Spleen (tissue), 11 donors: ENCODE measurements around the gene DPYSL5. TPM values are rescaled to one million over a fixed set of nuclear protein-coding genes. Genes with fewer than 3 reads are reported as not detected.

Experiments
- DNase-seq: peaks from one replicate; pipeline ENCODE4 v3.0.0-alpha.2; 2020
- H3K27ac ChIP-seq, 8 donors: fragments of 200-600 bp; sonication (generic) in 7 of 8; 1 replicate in 4 of 8; 2 replicates in 4 of 8; pipeline versions ENCODE4 v1.5.0 to v1.8.0; 2016 to 2021; ENCODE audit warnings: inconsistent platforms in 4 of 8, mild to moderate bottlenecking in 4 of 8, moderate library complexity in 1 of 8
- H3K27me3 ChIP-seq, 7 donors: fragments of 200-600 bp; sonication (generic) in 6 of 7; replicated peaks in 1 of 7; 1 replicate in 4 of 7; 2 replicates in 3 of 7; pipeline versions ENCODE4 v1.5.0 to v1.8.0; 2016 to 2021; ENCODE audit warnings: inconsistent platforms in 3 of 7, mild to moderate bottlenecking in 1 of 7
- H3K36me3 ChIP-seq, 6 donors: fragments of 200-600 bp; sonication (generic) in 5 of 6; 1 replicate in 4 of 6; 2 replicates in 2 of 6; pipeline versions ENCODE4 v1.5.0 to v1.8.0; 2016 to 2021; ENCODE audit warnings: inconsistent platforms in 2 of 6
- H3K4me1 ChIP-seq, 6 donors: fragments of 200-600 bp; sonication (generic) in 5 of 6; 1 replicate in 3 of 6; 2 replicates in 3 of 6; pipeline versions ENCODE4 v1.5.0 to v1.8.0; 2016 to 2021; ENCODE audit warnings: inconsistent platforms in 3 of 6
- H3K4me3 ChIP-seq, 8 donors: fragments of 200-600 bp; sonication (generic) in 7 of 8; 1 replicate in 4 of 8; 2 replicates in 4 of 8; pipeline versions ENCODE4 v1.5.0 to v1.8.0; 2016 to 2021; ENCODE audit warnings: inconsistent platforms in 4 of 8, mild to moderate bottlenecking in 4 of 8, moderate library complexity in 2 of 8
- H3K9me3 ChIP-seq, 8 donors: fragments of 200-600 bp; sonication (generic) in 7 of 8; 1 replicate in 4 of 8; 2 replicates in 4 of 8; pipeline versions ENCODE4 v1.5.0 to v1.8.0; 2016 to 2021; ENCODE audit warnings: inconsistent platforms in 4 of 8
- CTCF ChIP-seq, 11 experiments: fragments of 200-600 bp in 7 of 11; fragments of 450-650 bp in 4 of 11; sonication (generic) in 4 of 11; IDR thresholded peaks in 8 of 11; conservative IDR thresholded peaks in 3 of 11; 1 replicate in 7 of 11; 2 replicates in 4 of 11; pipeline versions ENCODE4 v1.4.0 to v1.8.0; 2016 to 2021; ENCODE audit warnings: antibody characterized with exemption in 11 of 11, inconsistent platforms in 4 of 11, mild to moderate bottlenecking in 1 of 11
- POLR2A ChIP-seq, 3 donors: fragments of 450-650 bp; IDR thresholded peaks; one replicate each; pipeline ENCODE4 v1.5.1; 2017; ENCODE audit warnings: antibody characterized with exemption in 3 of 3, mild to moderate bottlenecking in 1 of 3
- POLR2AphosphoS5 ChIP-seq, 3 donors: sonication (generic); formaldehyde crosslinking; IDR thresholded peaks; one replicate each; pipeline ENCODE4 v1.5.1; 2017; ENCODE audit warnings: antibody characterized with exemption in 3 of 3
- WGBS, 5 donors: extraction: QIAGEN DNeasy Blood & Tissue Kit in 3 of 5; methylation state at CpG; one replicate each; pipeline versions ENCODE4 v1.1.5 to v1.1.7; 2013 to 2018; 5-methylcytosine and 5-hydroxymethylcytosine counted together
- intact Hi-C: fragments of 100-400 bp; cut with DNase I; formaldehyde crosslinking; loops from one replicate; pipeline ENCODE4 v1.15.0; 2023; ENCODE audit warnings: low total_unique reads
- polyA plus RNA-seq, 3 donors: library from polyadenylated mRNA; stranded (reverse); fragments of 200-250 nt; gene quantifications; one replicate each; pipeline ENCODE4 v1.2.1, GENCODE V29; 2013
- total RNA-seq, 7 donors: library from RNA; depleted of rRNA in 3 of 7; stranded (reverse); fragments of >200 nt in 3 of 7; fragmentation: NEBNext Ultra II Directional in 4 of 7; extraction: Animal tissue kit (Norgen Biotek cat#: 25700) in 4 of 7; gene quantifications; one replicate each; pipeline versions ENCODE4 v1.1.0 to v1.2.1, GENCODE V29; 2016 to 2021
- donor health status: healthy with polysubstance abuse.
- donor health status: DM: no; HTN: no; CAD: no; lungs with moderate emphysema.
- donor health status: DM: no; HTN: no; CAD: no.
- donor health status: Bipolar disorder and iron deficiency.
- donor health status: healthy.
- donor health status: DM: no; HTN: no; CAD: no.
- donor health status: DM: yes; HTN: yes; CAD: no.

The DPYSL5 gene
- total and polyA plus RNA-seq, 10 donors, result 0.02 to 0.07 (median 0.02) TPM; not detected in 7

- intact Hi-C loops, result no loop called here
- 56 to 72% (median 67%) methylated on average over 23 of the region's 23 CpGs for WGBS, 5 donors
- H3K27ac ChIP-seq, result no peak overlapping the region
These were observed 64.3 kb downstream of the DPYSL5 start for GRCh38 chr2:26911911-26912861.

GRCh38 chr2:26913606-26913998 is 65.7 kb downstream of the DPYSL5 start:
- Histone ChIP-seq H3K9me3 (no peaks in the 10 kb centered on the region), H3K27ac (no peak overlapping the region), H3K4me1 (no peaks in the 10 kb centered on the region), H3K27me3 (peaks cover 0 to 56% (median 8%) of the 10 kb centered on the region in 7 donors), H3K4me3 (no peak overlapping the region), H3K36me3 (no peaks in the 10 kb centered on the region)
- no peak for DNase-seq
- intact Hi-C loops, result no loop called here
- WGBS, 5 donors, result 56 to 83% (median 68%) methylated on average over 2 of the region's 2 CpGs
- TF ChIP-seq POLR2A (IDR thresholded peaks at IDR 0.05) (no peak), POLR2AphosphoS5 (IDR thresholded peaks at IDR 0.05) (no peak), CTCF (IDR thresholded peaks at IDR 0.05 in 8 of 11, conservative IDR thresholded peaks at IDR 0.05 in 3 of 11) (no peak)

More at GRCh38 chr2:26911911-26912861, 64.3 kb downstream of the DPYSL5 start:
- H3K36me3 ChIP-seq, result no peaks in the 10 kb centered on the region
- no peak for TF ChIP-seq CTCF (IDR thresholded peaks at IDR 0.05 in 8 of 11, conservative IDR thresholded peaks at IDR 0.05 in 3 of 11)
- TF ChIP-seq POLR2A (IDR thresholded peaks at IDR 0.05), result no peak
- TF ChIP-seq POLR2AphosphoS5 (IDR thresholded peaks at IDR 0.05), result no peak
- peaks cover 0 to 49% (median 8%) of the 10 kb centered on the region in 7 donors for H3K27me3 ChIP-seq
- H3K9me3 ChIP-seq, result no peaks in the 10 kb centered on the region
- H3K4me3 ChIP-seq, result no peak overlapping the region
- H3K4me1 ChIP-seq, result no peaks in the 10 kb centered on the region
- DNase-seq, result no peak

GRCh38 chr2:26913999-26914658 is 66.2 kb downstream of the DPYSL5 start:
- Histone ChIP-seq H3K4me1 (no peaks in the 10 kb centered on the region), H3K27me3 (peaks cover 0 to 59% (median 8%) of the 10 kb centered on the region in 7 donors), H3K4me3 (no peak overlapping the region), H3K9me3 (no peaks in the 10 kb centered on the region), H3K36me3 (no peaks in the 10 kb centered on the region), H3K27ac (no peak overlapping the region)
- no peak for TF ChIP-seq CTCF (IDR thresholded peaks at IDR 0.05 in 8 of 11, conservative IDR thresholded peaks at IDR 0.05 in 3 of 11)
- TF ChIP-seq POLR2A (IDR thresholded peaks at IDR 0.05), result no peak
- TF ChIP-seq POLR2AphosphoS5 (IDR thresholded peaks at IDR 0.05), result no peak
- WGBS, 5 donors, result 73 to 86% (median 83%) methylated on average over 10 of the region's 10 CpGs
- DNase-seq, result no peak
- intact Hi-C loops, result no loop called here
